Lower leg skin (tissue), 4 donors: ENCODE measurements around the gene PHB1. TPM values are rescaled to one million over a fixed set of nuclear protein-coding genes. Genes with fewer than 3 reads are reported as not detected.

Experiments used
- DNase-seq, 2 donors: peaks; one replicate each; pipeline ENCODE4 v3.0.0-alpha.2; 2019; ENCODE audit warnings: low spot score in 2 of 2
- H3K4me3 ChIP-seq: fragments of 200-600 bp; sonication (generic); 2 replicates; pipeline ENCODE4 v1.5.1; 2017; ENCODE audit warnings: mild to moderate bottlenecking, low read depth; ENCODE audit not compliant: poor library complexity, severe bottlenecking
- CTCF ChIP-seq, 3 donors: fragments of 450-650 bp; IDR thresholded peaks; one replicate each; pipeline ENCODE4 v1.5.1; 2016; ENCODE audit warnings: antibody characterized with exemption in 3 of 3, mild to moderate bottlenecking in 3 of 3, moderate library complexity in 2 of 3
- POLR2A ChIP-seq, 2 donors: fragments of 450-650 bp; IDR thresholded peaks; one replicate each; pipeline ENCODE4 v1.6.1; 2016 to 2017; ENCODE audit warnings: antibody characterized with exemption in 2 of 2, mild to moderate bottlenecking in 1 of 2, moderate library complexity in 1 of 2
- WGBS, 2 donors: methylation state at CpG; one replicate each; pipeline ENCODE4 v1.1.5; 2018; 5-methylcytosine and 5-hydroxymethylcytosine counted together
- intact Hi-C: fragments of 100-400 bp; cut with DNase I; formaldehyde crosslinking; loops from one replicate; pipeline ENCODE4 v1.15.0; 2023; ENCODE audit warnings: low total_unique reads
- total RNA-seq, 4 donors: library from RNA; depleted of rRNA; stranded (reverse); fragments of >200 nt; gene quantifications; one replicate each; pipeline ENCODE4 v1.1.0, GENCODE V29; 2016

PHB1 gene
- total RNA-seq, 4 donors from 2014 or later = 47.0 to 79.0 (median 71.3) TPM

DNA sequence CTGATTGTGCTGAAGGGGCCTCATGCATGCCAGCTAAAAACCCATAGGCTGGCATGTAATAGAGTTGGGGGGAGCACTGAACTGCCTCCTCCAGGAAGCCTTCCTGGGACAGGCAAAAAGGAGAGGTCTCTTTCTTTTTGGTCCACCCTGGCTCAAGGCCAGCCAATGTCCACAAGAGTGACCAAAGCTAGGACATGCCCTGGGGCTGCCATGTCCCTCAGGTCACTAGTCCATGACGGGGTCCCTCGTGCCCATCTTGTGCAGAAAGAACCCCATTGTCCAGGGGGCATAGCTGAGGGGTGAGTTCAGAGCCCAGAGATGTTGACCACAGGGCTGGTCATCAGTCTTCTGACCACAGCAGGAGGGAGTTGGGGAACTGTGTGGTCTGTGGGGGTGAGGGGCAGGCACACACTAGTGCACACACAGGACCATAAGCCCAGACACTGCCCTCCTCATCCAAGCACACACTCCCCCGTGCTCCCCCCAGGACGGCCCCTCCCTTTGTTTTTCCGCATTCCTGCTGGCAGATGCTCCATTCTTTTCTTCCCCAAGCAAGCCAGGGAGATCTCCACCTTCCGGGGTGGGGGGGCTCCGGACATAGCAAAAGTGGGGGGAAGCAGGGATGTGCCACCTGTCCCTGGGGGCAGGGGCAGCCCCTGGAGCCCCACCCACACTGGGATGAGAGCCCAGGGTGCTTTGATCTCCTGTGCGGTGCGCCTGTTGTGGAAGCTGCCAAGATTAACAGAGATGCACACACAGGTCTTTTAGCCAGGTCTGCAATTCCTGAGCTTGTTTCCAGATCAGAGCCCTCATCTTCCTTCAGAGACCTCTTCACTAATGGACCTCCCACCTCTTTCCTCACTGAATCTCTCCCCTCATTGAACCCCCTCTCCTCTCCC is 25.2 kb upstream of the PHB1 start:
- DNase-seq = peak in 1 of 2 donors; percentile 75
- H3K4me3 ChIP-seq = no peak overlapping the region
- TF ChIP-seq POLR2A (IDR thresholded peaks at IDR 0.05) (no peak), CTCF (IDR thresholded peaks at IDR 0.05) (no peak)
- intact Hi-C loops = loop anchor here (10.0 kb wide), 2 partner anchors 55 to 115 kb away; partner anchors contain the start of gene NGFR
- 34 to 38% methylated on average over 9 of the region's 9 CpGs for WGBS, 2 donors

GRCh38 chr17:49439305-49439672 is 24.6 kb upstream of the PHB1 start:
- no peak overlapping the region for H3K4me3 ChIP-seq
- intact Hi-C loops = loop anchor here (10.0 kb wide), 1 partner anchor 56 kb away; the partner anchor contains the start of gene NGFR
- 57 to 63% methylated on average over 3 of the region's 3 CpGs for WGBS, 2 donors
- TF ChIP-seq CTCF (IDR thresholded peaks at IDR 0.05) (no peak), POLR2A (IDR thresholded peaks at IDR 0.05) (no peak)
- DNase-seq = no peak

DNA sequence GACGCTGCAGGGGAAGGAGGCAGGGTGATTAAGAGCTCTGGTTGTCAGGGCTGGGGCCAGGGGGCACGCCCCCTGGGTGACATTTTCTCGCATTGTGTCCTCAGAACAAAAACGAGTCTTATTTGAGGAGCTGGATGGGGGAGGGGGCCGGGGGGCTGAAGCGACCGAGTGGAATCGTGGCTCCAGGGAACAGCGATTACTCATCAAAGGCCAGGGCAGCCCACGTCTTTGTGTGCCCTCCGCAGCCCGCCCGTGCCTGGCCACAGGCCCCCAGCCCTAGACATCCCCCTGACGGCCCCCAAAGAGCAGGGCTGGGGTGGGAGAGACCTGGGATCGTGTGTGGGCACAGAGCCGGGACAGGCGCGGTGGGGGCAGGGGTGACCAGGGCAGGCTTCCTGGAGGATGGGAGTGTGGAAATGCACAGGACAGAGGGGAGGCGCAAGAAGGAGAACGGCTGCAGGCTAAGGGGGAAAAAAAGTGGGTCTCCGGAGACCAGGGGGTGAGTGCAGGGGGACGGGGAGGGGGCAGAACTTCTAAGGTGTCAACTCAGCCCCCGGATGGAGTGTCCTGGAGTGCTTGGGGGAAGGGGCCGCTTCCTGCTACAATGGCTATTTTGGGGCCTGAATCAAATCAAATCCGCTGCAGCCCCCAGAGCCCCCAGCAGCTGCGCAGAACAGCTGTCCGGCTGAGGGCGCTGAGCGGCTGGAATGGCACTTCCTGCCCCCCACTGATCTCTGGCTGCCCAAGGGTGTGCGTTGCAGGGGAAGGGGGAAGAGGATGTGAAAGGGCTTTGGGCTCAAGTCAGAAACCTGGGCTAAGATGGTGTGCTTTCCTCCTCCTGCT is 24.0 kb upstream of the PHB1 start:
- 49 to 51% methylated on average over 24 to 30 of the region's 30 CpGs for WGBS, 2 donors
- DNase-seq = peak in 1 of 2 donors; percentile 77
- H3K4me3 ChIP-seq = no peak overlapping the region
- intact Hi-C loops = loop anchor here (10.0 kb wide), 1 partner anchor 56 kb away; the partner anchor contains the start of gene NGFR
- TF ChIP-seq CTCF (IDR thresholded peaks at IDR 0.05) (no peak), POLR2A (IDR thresholded peaks at IDR 0.05) (no peak)

DNA sequence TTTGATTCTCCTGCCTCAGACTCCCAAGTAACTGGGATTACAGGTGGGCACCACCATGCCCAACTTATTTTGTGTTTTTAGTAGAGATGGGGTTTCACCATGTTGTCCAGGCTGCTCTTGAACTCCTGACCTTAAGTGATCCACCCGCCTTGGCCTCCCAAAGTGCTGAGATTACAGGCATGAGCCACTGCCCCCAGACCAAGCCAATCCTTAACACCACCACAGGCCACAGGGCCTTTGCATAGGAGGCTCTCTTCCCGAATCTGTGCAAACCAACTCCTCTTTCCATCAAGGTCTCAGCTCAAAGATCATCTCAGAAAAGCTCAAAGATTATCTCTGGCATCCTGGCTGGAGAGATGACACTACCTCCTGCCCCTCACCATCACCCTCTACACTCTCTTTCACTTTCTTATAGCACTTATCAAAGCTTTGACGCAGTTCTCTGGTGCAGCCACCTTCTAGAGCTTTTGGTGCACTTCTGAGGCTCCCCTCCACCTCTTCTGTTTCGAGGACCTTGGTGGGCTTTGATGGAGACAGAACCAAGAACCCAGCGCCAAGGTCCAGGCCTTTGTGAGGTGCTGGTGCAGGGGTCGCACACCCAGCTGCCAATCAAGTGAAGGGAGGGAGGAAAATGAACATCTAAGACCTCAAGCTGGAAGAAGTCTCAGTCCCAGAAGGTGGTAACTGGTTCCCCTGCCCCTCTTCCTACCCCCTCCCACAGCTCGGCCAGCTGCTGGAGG is 23.2 kb upstream of the PHB1 start:
- no peak for TF ChIP-seq CTCF (IDR thresholded peaks at IDR 0.05)
- no peak for TF ChIP-seq POLR2A (IDR thresholded peaks at IDR 0.05)
- no peak overlapping the region for H3K4me3 ChIP-seq
- peak in 1 of 2 donors; percentile 50 for DNase-seq
- WGBS, 2 donors = 87 to 90% methylated on average over 7 of the region's 7 CpGs
- intact Hi-C loops = loop anchor here (10.0 kb wide), 1 partner anchor 57 kb away; the partner anchor contains the start of gene NGFR

- no peak for TF ChIP-seq CTCF (IDR thresholded peaks at IDR 0.05)
- TF ChIP-seq POLR2A (IDR thresholded peaks at IDR 0.05) = no peak
- DNase-seq = peak in 1 of 2 donors; percentile 65
- 47 to 56% methylated on average over 4 of the region's 4 CpGs for WGBS, 2 donors
- no peak overlapping the region for H3K4me3 ChIP-seq
- intact Hi-C loops = loop anchor here (10.0 kb wide), 1 partner anchor 59 kb away; the partner anchor contains the start of gene NGFR
Observed at GRCh38 chr17:49436174-49436573, 21.5 kb upstream of the PHB1 start.
